ENCODE results near the gene EDRF1.

GRCh38 chr10:125692601-125693523 lies 26.6 kb upstream of the EDRF1 start:
- TF ChIP-seq, protein P1, sequence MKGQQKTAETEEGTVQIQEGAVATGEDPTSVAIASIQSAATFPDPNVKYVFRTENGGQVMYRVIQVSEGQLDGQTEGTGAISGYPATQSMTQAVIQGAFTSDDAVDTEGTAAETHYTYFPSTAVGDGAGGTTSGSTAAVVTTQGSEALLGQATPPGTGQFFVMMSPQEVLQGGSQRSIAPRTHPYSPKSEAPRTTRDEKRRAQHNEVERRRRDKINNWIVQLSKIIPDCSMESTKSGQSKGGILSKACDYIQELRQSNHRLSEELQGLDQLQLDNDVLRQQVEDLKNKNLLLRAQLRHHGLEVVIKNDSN (IDR thresholded peaks at IDR 0.05) = no peak
- TF ChIP-seq EP300 (IDR thresholded peaks at IDR 0.05; ENCODE audit: borderline replicate concordance) (no peak; the same call in 1 of the 2 replicates), TAF1 (IDR thresholded peaks at IDR 0.05; ENCODE audit: low read depth) (no peak), EGR1 (IDR thresholded peaks at IDR 0.05) (no peak), YY1 (IDR thresholded peaks at IDR 0.05; ENCODE audit: low read depth) (no peak), NFIC (IDR thresholded peaks at IDR 0.05) (no peak), FOXM1 (IDR thresholded peaks at IDR 0.05; ENCODE audit: borderline replicate concordance, low read depth) (no peak), TEAD4 (IDR thresholded peaks at IDR 0.05) (no peak; the same call in 1 of the 2 replicates)
- TF ChIP-seq, protein P2, sequence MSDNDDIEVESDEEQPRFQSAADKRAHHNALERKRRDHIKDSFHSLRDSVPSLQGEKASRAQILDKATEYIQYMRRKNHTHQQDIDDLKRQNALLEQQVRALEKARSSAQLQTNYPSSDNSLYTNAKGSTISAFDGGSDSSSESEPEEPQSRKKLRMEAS (IDR thresholded peaks at IDR 0.05) = no peak; the same call in 1 of the 2 replicates
- TF ChIP-seq, protein P3, sequence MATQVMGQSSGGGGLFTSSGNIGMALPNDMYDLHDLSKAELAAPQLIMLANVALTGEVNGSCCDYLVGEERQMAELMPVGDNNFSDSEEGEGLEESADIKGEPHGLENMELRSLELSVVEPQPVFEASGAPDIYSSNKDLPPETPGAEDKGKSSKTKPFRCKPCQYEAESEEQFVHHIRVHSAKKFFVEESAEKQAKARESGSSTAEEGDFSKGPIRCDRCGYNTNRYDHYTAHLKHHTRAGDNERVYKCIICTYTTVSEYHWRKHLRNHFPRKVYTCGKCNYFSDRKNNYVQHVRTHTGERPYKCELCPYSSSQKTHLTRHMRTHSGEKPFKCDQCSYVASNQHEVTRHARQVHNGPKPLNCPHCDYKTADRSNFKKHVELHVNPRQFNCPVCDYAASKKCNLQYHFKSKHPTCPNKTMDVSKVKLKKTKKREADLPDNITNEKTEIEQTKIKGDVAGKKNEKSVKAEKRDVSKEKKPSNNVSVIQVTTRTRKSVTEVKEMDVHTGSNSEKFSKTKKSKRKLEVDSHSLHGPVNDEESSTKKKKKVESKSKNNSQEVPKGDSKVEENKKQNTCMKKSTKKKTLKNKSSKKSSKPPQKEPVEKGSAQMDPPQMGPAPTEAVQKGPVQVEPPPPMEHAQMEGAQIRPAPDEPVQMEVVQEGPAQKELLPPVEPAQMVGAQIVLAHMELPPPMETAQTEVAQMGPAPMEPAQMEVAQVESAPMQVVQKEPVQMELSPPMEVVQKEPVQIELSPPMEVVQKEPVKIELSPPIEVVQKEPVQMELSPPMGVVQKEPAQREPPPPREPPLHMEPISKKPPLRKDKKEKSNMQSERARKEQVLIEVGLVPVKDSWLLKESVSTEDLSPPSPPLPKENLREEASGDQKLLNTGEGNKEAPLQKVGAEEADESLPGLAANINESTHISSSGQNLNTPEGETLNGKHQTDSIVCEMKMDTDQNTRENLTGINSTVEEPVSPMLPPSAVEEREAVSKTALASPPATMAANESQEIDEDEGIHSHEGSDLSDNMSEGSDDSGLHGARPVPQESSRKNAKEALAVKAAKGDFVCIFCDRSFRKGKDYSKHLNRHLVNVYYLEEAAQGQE (IDR thresholded peaks at IDR 0.05; ENCODE audit: low read depth) = no peak
